ENCODE data around the gene PSMD5.

The PSMD5 gene

DNA sequence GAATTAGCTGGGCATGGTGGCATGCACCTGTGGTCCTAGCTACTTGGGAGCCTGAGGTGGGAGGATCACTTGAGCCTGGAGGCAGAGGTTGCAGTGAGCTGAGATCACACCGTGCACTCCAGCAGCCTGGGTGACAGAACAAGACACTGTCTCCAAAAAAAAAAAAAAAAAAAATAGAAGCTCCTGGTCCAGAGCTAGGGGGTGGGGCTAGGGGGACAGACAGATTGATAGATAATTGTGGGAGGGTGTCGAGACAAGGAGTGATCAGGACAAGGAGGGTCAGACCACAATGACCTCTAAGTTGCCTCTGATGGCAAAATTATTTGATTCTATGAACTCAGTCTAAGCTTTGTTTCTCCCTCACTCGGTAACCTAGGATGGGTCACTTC is 40.9 kb upstream of the PSMD5 start:
- Histone ChIP-seq H3K27me3 (replicated peaks; ENCODE audit: control insufficient read depth, insufficient read depth, low read length, poor library complexity, severe bottlenecking) (no peaks in the 10 kb centered on the region), H3K36me3 (ENCODE audit: control insufficient read depth, insufficient read depth, low read length) (no peaks in the 10 kb centered on the region), H3K9me3 (ENCODE audit: control insufficient read depth, low read length) (no peaks in the 10 kb centered on the region), H3K27ac (ENCODE audit: insufficient read depth, low read length, poor library complexity, severe bottlenecking) (no peak overlapping the region), H3K4me3 (ENCODE audit: insufficient read depth, low read depth, low read length, poor library complexity, severe bottlenecking) (no peak overlapping the region), H3K4me1 (ENCODE audit: control insufficient read depth, insufficient read depth, low read length, poor library complexity, severe bottlenecking) (peaks cover 46% of the 10 kb centered on the region)
- DNase-seq: no peak

- Histone ChIP-seq H3K4me1 (ENCODE audit: control insufficient read depth, insufficient read depth, low read length, poor library complexity, severe bottlenecking) (peaks cover 48% of the 10 kb centered on the region), H3K27me3 (replicated peaks; ENCODE audit: control insufficient read depth, insufficient read depth, low read length, poor library complexity, severe bottlenecking) (no peaks in the 10 kb centered on the region), H3K4me3 (ENCODE audit: insufficient read depth, low read depth, low read length, poor library complexity, severe bottlenecking) (no peak overlapping the region), H3K27ac (ENCODE audit: insufficient read depth, low read length, poor library complexity, severe bottlenecking) (no peak overlapping the region), H3K9me3 (ENCODE audit: control insufficient read depth, low read length) (no peaks in the 10 kb centered on the region), H3K36me3 (ENCODE audit: control insufficient read depth, insufficient read depth, low read length) (no peaks in the 10 kb centered on the region)
- no peak for DNase-seq
Observed at GRCh38 chr9:120882935-120883607, 40.3 kb upstream of the PSMD5 start.

GRCh38 chr9:120879446-120879845 is 36.7 kb upstream of the PSMD5 start:
- peak overlapping the region; percentile 68 for H3K4me3 ChIP-seq (ENCODE audit: insufficient read depth, low read depth, low read length, poor library complexity, severe bottlenecking)
- DNase-seq: no peak
- peaks cover 2% of the 10 kb centered on the region for H3K36me3 ChIP-seq (ENCODE audit: control insufficient read depth, insufficient read depth, low read length)
- no peaks in the 10 kb centered on the region for H3K27me3 ChIP-seq (replicated peaks; ENCODE audit: control insufficient read depth, insufficient read depth, low read length, poor library complexity, severe bottlenecking)
- H3K4me1 ChIP-seq (ENCODE audit: control insufficient read depth, insufficient read depth, low read length, poor library complexity, severe bottlenecking): peaks cover 68% of the 10 kb centered on the region
- no peaks in the 10 kb centered on the region for H3K9me3 ChIP-seq (ENCODE audit: control insufficient read depth, low read length)
- H3K27ac ChIP-seq (ENCODE audit: insufficient read depth, low read length, poor library complexity, severe bottlenecking): peak overlapping the region; percentile 92

DNA sequence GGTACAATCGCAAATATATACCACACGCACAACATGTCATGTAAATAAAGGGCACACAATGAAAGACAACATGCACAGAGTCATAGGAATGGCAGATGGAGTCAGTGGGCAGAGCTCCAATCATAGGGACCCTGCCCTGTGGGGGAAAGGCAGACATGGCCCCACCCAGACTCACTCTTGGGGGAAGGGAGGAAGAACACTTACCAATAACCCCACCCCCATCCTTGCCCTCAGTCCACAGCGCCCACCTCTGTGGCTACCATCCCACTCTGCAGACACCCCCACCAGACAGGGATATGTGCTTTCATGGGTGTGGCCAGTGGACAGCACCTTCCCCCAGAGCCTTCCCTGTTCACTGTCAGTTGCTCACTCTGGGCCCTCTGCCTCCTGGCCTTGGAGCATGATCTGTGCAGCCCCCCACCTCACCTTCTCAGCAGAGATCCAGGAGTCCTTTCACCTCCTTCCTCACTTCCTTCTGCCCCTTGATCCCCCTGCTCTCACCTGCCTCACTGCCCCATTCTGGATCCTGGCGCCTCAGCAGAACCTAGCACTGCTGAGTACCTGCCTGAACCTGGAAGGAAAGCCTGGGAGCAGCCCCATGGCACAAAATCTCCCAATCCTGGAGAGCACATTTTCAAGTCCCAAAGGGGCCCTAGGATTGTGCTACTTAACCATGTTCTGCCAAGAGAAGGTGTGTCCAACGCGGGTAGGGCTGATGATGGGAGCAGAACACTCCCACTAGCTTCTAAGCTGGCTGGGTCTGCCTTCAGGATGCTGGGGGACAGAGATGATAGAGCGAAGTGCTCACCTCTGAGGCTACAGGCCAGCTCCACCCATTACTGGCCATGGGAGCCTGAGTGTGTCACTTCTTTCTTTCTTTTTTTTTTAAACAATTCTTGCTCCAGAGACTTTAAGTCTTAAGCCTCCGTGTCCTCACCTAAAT is 35.7 kb upstream of the PSMD5 start:
- DNase-seq: no peak
- Histone ChIP-seq H3K36me3 (ENCODE audit: control insufficient read depth, insufficient read depth, low read length) (peaks cover 11% of the 10 kb centered on the region), H3K4me1 (ENCODE audit: control insufficient read depth, insufficient read depth, low read length, poor library complexity, severe bottlenecking) (peaks cover 71% of the 10 kb centered on the region), H3K27ac (ENCODE audit: insufficient read depth, low read length, poor library complexity, severe bottlenecking) (peak overlapping the region; percentile 92), H3K4me3 (ENCODE audit: insufficient read depth, low read depth, low read length, poor library complexity, severe bottlenecking) (peak overlapping the region; percentile 68), H3K27me3 (replicated peaks; ENCODE audit: control insufficient read depth, insufficient read depth, low read length, poor library complexity, severe bottlenecking) (no peaks in the 10 kb centered on the region), H3K9me3 (ENCODE audit: control insufficient read depth, low read length) (no peaks in the 10 kb centered on the region)

GRCh38 chr9:120877276-120878034 is 34.7 kb upstream of the PSMD5 start:
- peaks cover 65% of the 10 kb centered on the region for H3K4me1 ChIP-seq (ENCODE audit: control insufficient read depth, insufficient read depth, low read length, poor library complexity, severe bottlenecking)

DNA sequence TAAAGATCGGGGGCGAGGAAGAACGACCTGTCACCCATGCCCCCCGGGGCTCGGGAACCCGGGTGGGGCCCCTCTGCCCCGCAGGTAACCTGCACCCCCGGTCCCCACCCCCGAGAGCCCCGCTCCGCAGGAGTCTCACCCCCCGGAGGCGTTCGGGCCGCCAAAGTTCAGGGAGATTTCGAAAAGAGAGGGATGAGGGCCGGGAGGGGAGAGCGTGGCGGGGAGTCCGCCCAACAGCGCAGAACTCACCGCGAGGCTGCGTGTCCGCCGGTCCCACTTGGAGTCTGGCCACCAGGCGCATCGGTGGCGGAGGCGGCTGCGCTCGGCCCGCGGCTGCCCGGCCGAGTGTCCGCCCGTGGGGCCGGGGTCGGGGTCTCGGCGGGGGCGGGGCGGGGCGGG is 34.1 kb upstream of the PSMD5 start, which contains the start of gene PHF19:
TSS of gene PHF19 (minus strand) at position 347 of the 399 bp plus-strand sequence. CDS start 2,447 bp downstream, outside the sequence.
- Histone ChIP-seq H3K4me1 (ENCODE audit: control insufficient read depth, insufficient read depth, low read length, poor library complexity, severe bottlenecking) (peaks cover 60% of the 10 kb centered on the region), H3K27me3 (replicated peaks; ENCODE audit: control insufficient read depth, insufficient read depth, low read length, poor library complexity, severe bottlenecking) (no peaks in the 10 kb centered on the region), H3K36me3 (ENCODE audit: control insufficient read depth, insufficient read depth, low read length) (peaks cover 20% of the 10 kb centered on the region), H3K27ac (ENCODE audit: insufficient read depth, low read length, poor library complexity, severe bottlenecking) (peak within 1 kb of the TSS; percentile 93), H3K9me3 (ENCODE audit: control insufficient read depth, low read length) (no peaks in the 10 kb centered on the region), H3K4me3 (ENCODE audit: insufficient read depth, low read depth, low read length, poor library complexity, severe bottlenecking) (peak within 1 kb of the TSS; percentile 68)
- no peak for DNase-seq

More at GRCh38 chr9:120877276-120878034, 34.7 kb upstream of the PSMD5 start:
- DNase-seq: peak; percentile 42 to 56 (median 47)
- Histone ChIP-seq H3K27ac (ENCODE audit: insufficient read depth, low read length, poor library complexity, severe bottlenecking) (peak overlapping the region; percentile 92), H3K36me3 (ENCODE audit: control insufficient read depth, insufficient read depth, low read length) (peaks cover 14% of the 10 kb centered on the region), H3K4me3 (ENCODE audit: insufficient read depth, low read depth, low read length, poor library complexity, severe bottlenecking) (peak overlapping the region; percentile 68), H3K9me3 (ENCODE audit: control insufficient read depth, low read length) (no peaks in the 10 kb centered on the region), H3K27me3 (replicated peaks; ENCODE audit: control insufficient read depth, insufficient read depth, low read length, poor library complexity, severe bottlenecking) (no peaks in the 10 kb centered on the region)

- Histone ChIP-seq H3K4me1 (ENCODE audit: control insufficient read depth, insufficient read depth, low read length, poor library complexity, severe bottlenecking) (peaks cover 53% of the 10 kb centered on the region), H3K36me3 (ENCODE audit: control insufficient read depth, insufficient read depth, low read length) (peaks cover 20% of the 10 kb centered on the region), H3K4me3 (ENCODE audit: insufficient read depth, low read depth, low read length, poor library complexity, severe bottlenecking) (peak overlapping the region; percentile 68), H3K27ac (ENCODE audit: insufficient read depth, low read length, poor library complexity, severe bottlenecking) (peak overlapping the region; percentile 93), H3K9me3 (ENCODE audit: control insufficient read depth, low read length) (no peaks in the 10 kb centered on the region), H3K27me3 (replicated peaks; ENCODE audit: control insufficient read depth, insufficient read depth, low read length, poor library complexity, severe bottlenecking) (no peaks in the 10 kb centered on the region)
- DNase-seq: peak; percentile 79 to 81 (median 81)
Observed at GRCh38 chr9:120875954-120876841, 33.5 kb upstream of the PSMD5 start.

- H3K4me1 ChIP-seq (ENCODE audit: control insufficient read depth, insufficient read depth, low read length, poor library complexity, severe bottlenecking): peaks cover 52% of the 10 kb centered on the region
- H3K9me3 ChIP-seq (ENCODE audit: control insufficient read depth, low read length): no peaks in the 10 kb centered on the region
- no peak for DNase-seq
- H3K4me3 ChIP-seq (ENCODE audit: insufficient read depth, low read depth, low read length, poor library complexity, severe bottlenecking): peak overlapping the region; percentile 68
- no peaks in the 10 kb centered on the region for H3K27me3 ChIP-seq (replicated peaks; ENCODE audit: control insufficient read depth, insufficient read depth, low read length, poor library complexity, severe bottlenecking)
- H3K27ac ChIP-seq (ENCODE audit: insufficient read depth, low read length, poor library complexity, severe bottlenecking): peak overlapping the region; percentile 93
- H3K36me3 ChIP-seq (ENCODE audit: control insufficient read depth, insufficient read depth, low read length): peaks cover 20% of the 10 kb centered on the region
Observed at GRCh38 chr9:120875643-120875953, 32.9 kb upstream of the PSMD5 start.

DNA sequence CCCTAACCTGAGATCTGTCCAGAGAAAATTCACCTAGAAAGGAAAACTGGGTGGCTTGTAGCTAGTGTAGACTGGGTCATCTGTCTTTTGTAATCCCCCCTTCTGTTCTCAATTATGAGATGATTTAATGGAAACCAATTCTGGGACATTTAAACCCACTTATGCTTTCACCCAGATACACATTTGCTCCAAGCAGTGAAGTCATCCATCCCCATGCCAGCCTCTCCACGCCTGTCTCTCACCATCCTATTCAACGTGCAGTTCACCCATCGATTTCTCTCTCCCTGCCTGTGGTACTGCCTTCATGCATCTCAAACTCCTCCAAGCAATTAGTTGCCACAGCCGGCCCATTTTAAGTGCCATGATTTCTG is 32.5 kb upstream of the PSMD5 start:
- H3K9me3 ChIP-seq (ENCODE audit: control insufficient read depth, low read length): no peaks in the 10 kb centered on the region
- no peaks in the 10 kb centered on the region for H3K27me3 ChIP-seq (replicated peaks; ENCODE audit: control insufficient read depth, insufficient read depth, low read length, poor library complexity, severe bottlenecking)
- peaks cover 48% of the 10 kb centered on the region for H3K4me1 ChIP-seq (ENCODE audit: control insufficient read depth, insufficient read depth, low read length, poor library complexity, severe bottlenecking)
- peaks cover 20% of the 10 kb centered on the region for H3K36me3 ChIP-seq (ENCODE audit: control insufficient read depth, insufficient read depth, low read length)
- DNase-seq: no peak
- no peak overlapping the region for H3K4me3 ChIP-seq (ENCODE audit: insufficient read depth, low read depth, low read length, poor library complexity, severe bottlenecking)
- H3K27ac ChIP-seq (ENCODE audit: insufficient read depth, low read length, poor library complexity, severe bottlenecking): peak overlapping the region; percentile 93
